H9 (cell line): ENCODE results near the gene ZCCHC3. TPM values are rescaled to one million over a fixed set of nuclear protein-coding genes. Genes with fewer than 3 reads are reported as not detected.

Experiments used
- DNase-seq: peaks from one replicate; pipeline ENCODE4 v3.0.0-alpha.2; 2017
- H2AFZ ChIP-seq: one replicate; pipeline ENCODE4 v1.6.1; 2013; ENCODE audit warnings: mild to moderate bottlenecking, low read length, control low read depth, moderate library complexity
- H2AK5ac ChIP-seq: 2 replicates; pipeline ENCODE4 v1.6.1; 2013; ENCODE audit warnings: low read length, control low read depth, mixed read lengths; ENCODE audit not compliant: insufficient read length
- H2BK120ac ChIP-seq: one replicate; pipeline ENCODE4 v1.6.1; 2013; ENCODE audit warnings: low read depth, mild to moderate bottlenecking, low read length, control low read depth, inconsistent platforms; ENCODE audit not compliant: poor library complexity, severe bottlenecking
- H2BK12ac ChIP-seq: 2 replicates; pipeline ENCODE4 v1.6.1; 2013; ENCODE audit warnings: low read length, control low read depth, mixed read lengths, low read depth; ENCODE audit not compliant: insufficient read length
- H2BK15ac ChIP-seq: 2 replicates; pipeline ENCODE4 v1.6.1; 2013; ENCODE audit warnings: low read depth, low read length, control low read depth
- H2BK20ac ChIP-seq: one replicate; pipeline ENCODE4 v1.6.1; 2013; ENCODE audit warnings: low read depth, mild to moderate bottlenecking, low read length, control low read depth, inconsistent platforms; ENCODE audit not compliant: poor library complexity, severe bottlenecking
- H2BK5ac ChIP-seq: 2 replicates; pipeline ENCODE4 v1.6.1; 2013; ENCODE audit warnings: low read length, control low read depth, mixed read lengths; ENCODE audit not compliant: insufficient read length
- H3K14ac ChIP-seq: 2 replicates; pipeline ENCODE4 v1.6.1; 2013; ENCODE audit warnings: low read length, control low read depth; ENCODE audit not compliant: insufficient read depth
- H3K18ac ChIP-seq: 2 replicates; pipeline ENCODE4 v1.6.1; 2013; ENCODE audit warnings: low read depth, mild to moderate bottlenecking, mixed read lengths, low read length, control low read depth; ENCODE audit not compliant: insufficient read length
- H3K23ac ChIP-seq: 2 replicates; pipeline ENCODE4 v1.6.1; 2013; ENCODE audit warnings: low read length, control low read depth, mixed read lengths, low read depth; ENCODE audit not compliant: insufficient read length
- H3K23me2 ChIP-seq: 2 replicates; pipeline ENCODE4 v1.6.1; 2013; ENCODE audit warnings: low read depth, mild to moderate bottlenecking, mixed read lengths, low read length, control low read depth; ENCODE audit not compliant: insufficient read length, poor library complexity, severe bottlenecking
- H3K27ac ChIP-seq: 2 replicates; pipeline ENCODE4 v1.5.1; 2013; ENCODE audit warnings: low read length, control low read depth, mixed read lengths, low read depth; ENCODE audit not compliant: insufficient read length
- H3K27me3 ChIP-seq: 2 replicates; pipeline ENCODE4 v1.6.1; 2013; ENCODE audit warnings: low read length, control low read depth, inconsistent platforms; ENCODE audit not compliant: insufficient read depth
- H3K4ac ChIP-seq: 2 replicates; pipeline ENCODE4 v1.6.1; 2013; ENCODE audit warnings: low read depth, mild to moderate bottlenecking, control low read depth, inconsistent platforms, low read length, moderate library complexity
- H3K4me1 ChIP-seq: 2 replicates; pipeline ENCODE4 v1.6.1; 2013; ENCODE audit warnings: low read length, control low read depth, inconsistent platforms; ENCODE audit not compliant: insufficient read depth
- H3K4me2 ChIP-seq: 2 replicates; pipeline ENCODE4 v1.6.1; 2013; ENCODE audit warnings: low read length, control low read depth, mixed read lengths; ENCODE audit not compliant: insufficient read length, insufficient read depth
- H3K56ac ChIP-seq: 2 replicates; pipeline ENCODE4 v1.6.1; 2013; ENCODE audit warnings: low read depth, mild to moderate bottlenecking, mixed read lengths, low read length, control low read depth; ENCODE audit not compliant: insufficient read length
- H3K79me1 ChIP-seq: 2 replicates; pipeline ENCODE4 v1.6.1; 2013; ENCODE audit warnings: low read depth, mild to moderate bottlenecking, moderate library complexity, low read length, control low read depth, inconsistent platforms; ENCODE audit not compliant: insufficient read depth, poor library complexity, severe bottlenecking
- H3K79me2 ChIP-seq: 2 replicates; pipeline ENCODE4 v1.6.1; 2013; ENCODE audit warnings: low read length, control low read depth, inconsistent platforms; ENCODE audit not compliant: insufficient read depth
- H3K9ac ChIP-seq: 2 replicates; pipeline ENCODE4 v1.6.1; 2013; ENCODE audit warnings: low read length, control low read depth, mixed read lengths; ENCODE audit not compliant: insufficient read length; ENCODE audit errors: extremely low read depth
- H3K9me3 ChIP-seq: one replicate; pipeline ENCODE4 v1.6.1; 2013; ENCODE audit warnings: low read depth, low read length, inconsistent platforms; ENCODE audit not compliant: control insufficient read depth
- H3T11ph ChIP-seq: one replicate; pipeline ENCODE4 v1.6.1; 2013; ENCODE audit warnings: mild to moderate bottlenecking, low read length, control low read depth, inconsistent platforms
- H4K20me1 ChIP-seq: one replicate; pipeline ENCODE4 v1.6.1; 2013; ENCODE audit not compliant: control insufficient read depth, insufficient read length, insufficient read depth
- H4K5ac ChIP-seq: 2 replicates; pipeline ENCODE4 v1.6.1; 2013; ENCODE audit warnings: low read depth, mild to moderate bottlenecking, mixed read lengths, low read length, control low read depth; ENCODE audit not compliant: insufficient read length
- H4K8ac ChIP-seq: replicated peaks from 2 replicates; pipeline ENCODE4 v1.6.1; 2013; ENCODE audit warnings: low read length, control low read depth, mixed read lengths, low read depth; ENCODE audit not compliant: insufficient read length
- H4K91ac ChIP-seq: 2 replicates; pipeline ENCODE4 v1.6.1; 2013; ENCODE audit warnings: low read depth, mild to moderate bottlenecking, moderate library complexity, mixed read lengths, low read length, control low read depth; ENCODE audit not compliant: insufficient read length
- H3K27ac Mint-ChIP-seq, 3 experiments: 2 replicates in 2 of 3; 3 replicates in 1 of 3; pipeline ENCODE4 v1.8.0; 2020 to 2021; ENCODE audit warnings: mixed read lengths in 3 of 3, mild to moderate bottlenecking in 1 of 3, moderate library complexity in 1 of 3
- H3K27me3 Mint-ChIP-seq: 2 replicates; pipeline ENCODE4 v1.8.0; 2021; ENCODE audit warnings: low read depth, mild to moderate bottlenecking, moderate library complexity, mixed read lengths
- H3K36me3 Mint-ChIP-seq, 3 experiments: 2 replicates in 2 of 3; 3 replicates in 1 of 3; pipeline ENCODE4 v1.8.0; 2020 to 2021; ENCODE audit warnings: low read depth in 3 of 3, mixed read lengths in 3 of 3; ENCODE audit not compliant: insufficient read depth in 1 of 3
- H3K4me1 Mint-ChIP-seq, 2 experiments: 2 replicates each; pipeline ENCODE4 v1.8.0; 2020; ENCODE audit warnings: mixed read lengths in 2 of 2
- H3K4me3 Mint-ChIP-seq, 2 experiments: 2 replicates in 1 of 2; 3 replicates in 1 of 2; pipeline ENCODE4 v1.8.0; 2020 to 2021; ENCODE audit warnings: mild to moderate bottlenecking in 2 of 2, mixed read lengths in 2 of 2, moderate library complexity in 1 of 2
- H3K9me3 Mint-ChIP-seq, 2 experiments: 2 replicates in 1 of 2; 3 replicates in 1 of 2; pipeline ENCODE4 v1.8.0; 2020; ENCODE audit warnings: mild to moderate bottlenecking in 2 of 2, mixed read lengths in 2 of 2, moderate library complexity in 1 of 2
- WGBS: extraction: QIAGEN DNeasy Blood & Tissue Kit; methylation state at CpG from one replicate; pipeline ENCODE4 v1.1.7; 2013; ENCODE audit warnings: missing lambda C conversion rate, low lambda C conversion rate, mixed read lengths; ENCODE audit not compliant: insufficient read length; ENCODE audit errors: extremely low coverage; 5-methylcytosine and 5-hydroxymethylcytosine counted together
- total RNA-seq: library from RNA; stranded (reverse); gene quantifications from 2 replicates; pipeline ENCODE4 v1.2.1, GENCODE V29; 2021
- TF ChIP-seq, protein P1 (sequence below): fragments of 200-600 bp; sonication (generic); conservative IDR thresholded peaks from 3 replicates; pipeline ENCODE4 v1.8.0; 2021; ENCODE audit warnings: antibody characterized with exemption, mild to moderate bottlenecking

Gene ZCCHC3
- total RNA-seq, 1 experiment from 2014 or later: 41.3 TPM

DNA sequence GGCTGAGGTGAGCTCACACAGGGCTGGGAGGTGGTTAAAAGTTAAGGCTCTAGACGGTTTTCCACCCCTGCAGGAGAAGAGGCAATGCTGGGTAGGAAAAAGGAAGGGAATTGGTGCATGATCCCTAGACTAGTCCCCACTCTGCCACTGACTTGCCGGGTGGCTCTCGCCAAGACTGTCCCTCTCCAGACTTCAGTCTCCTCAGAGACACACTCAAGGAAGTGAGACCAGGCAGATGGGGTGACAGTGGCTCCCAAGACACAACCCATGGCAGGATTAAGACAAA, 19.9 kb upstream of the ZCCHC3 start:
- Histone ChIP-seq H2AFZ (no peak overlapping the region), H3K79me2 (no peaks in the 10 kb centered on the region), H3K79me1 (no peaks in the 10 kb centered on the region), H2BK20ac (no peak overlapping the region), H3K23ac (no peak overlapping the region), H3K27ac (no peak overlapping the region), H3K4me1 (0 out of 2 replicates have a peak, but pooled peaks cover 4% of the 10 kb centered on the region), H2AK5ac (no peak overlapping the region), H3T11ph (no peak overlapping the region), H3K23me2 (no peaks in the 10 kb centered on the region), H3K27me3 (no peaks in the 10 kb centered on the region), H2BK5ac (no peak overlapping the region), H2BK120ac (no peak overlapping the region), H4K5ac (no peak overlapping the region), H4K20me1 (no peaks in the 10 kb centered on the region), H3K4ac (no peak overlapping the region), H4K8ac (no peak overlapping the region), H3K9ac (no peak overlapping the region), H3K56ac (no peak overlapping the region), H3K14ac (no peak overlapping the region), H3K4me2 (no peak overlapping the region), H3K9me3 (no peaks in the 10 kb centered on the region), H2BK15ac (no peak overlapping the region), H4K91ac (no peak overlapping the region), H3K18ac (no peak overlapping the region), H2BK12ac (no peak overlapping the region)
- H3K27ac Mint-ChIP-seq: no peak overlapping the region; a peak in 1 of 7 replicates
- H3K27me3 Mint-ChIP-seq: no peaks in the 10 kb centered on the region; the same call in 1 of the 2 replicates
- no peak overlapping the region for H3K4me3 Mint-ChIP-seq
- no CpG with 5 or more reads among the region's 3 CpGs for WGBS
- DNase-seq: no peak
- H3K4me1 Mint-ChIP-seq: peaks cover 5 to 7% of the 10 kb centered on the region in 2 experiments
- H3K9me3 Mint-ChIP-seq: peaks cover 2 to 6% of the 10 kb centered on the region in 2 experiments; a peak in 3 of 5 replicates
- H3K36me3 Mint-ChIP-seq: peaks cover 38 to 61% (median 39%) of the 10 kb centered on the region in 3 experiments
- TF ChIP-seq, protein P1, sequence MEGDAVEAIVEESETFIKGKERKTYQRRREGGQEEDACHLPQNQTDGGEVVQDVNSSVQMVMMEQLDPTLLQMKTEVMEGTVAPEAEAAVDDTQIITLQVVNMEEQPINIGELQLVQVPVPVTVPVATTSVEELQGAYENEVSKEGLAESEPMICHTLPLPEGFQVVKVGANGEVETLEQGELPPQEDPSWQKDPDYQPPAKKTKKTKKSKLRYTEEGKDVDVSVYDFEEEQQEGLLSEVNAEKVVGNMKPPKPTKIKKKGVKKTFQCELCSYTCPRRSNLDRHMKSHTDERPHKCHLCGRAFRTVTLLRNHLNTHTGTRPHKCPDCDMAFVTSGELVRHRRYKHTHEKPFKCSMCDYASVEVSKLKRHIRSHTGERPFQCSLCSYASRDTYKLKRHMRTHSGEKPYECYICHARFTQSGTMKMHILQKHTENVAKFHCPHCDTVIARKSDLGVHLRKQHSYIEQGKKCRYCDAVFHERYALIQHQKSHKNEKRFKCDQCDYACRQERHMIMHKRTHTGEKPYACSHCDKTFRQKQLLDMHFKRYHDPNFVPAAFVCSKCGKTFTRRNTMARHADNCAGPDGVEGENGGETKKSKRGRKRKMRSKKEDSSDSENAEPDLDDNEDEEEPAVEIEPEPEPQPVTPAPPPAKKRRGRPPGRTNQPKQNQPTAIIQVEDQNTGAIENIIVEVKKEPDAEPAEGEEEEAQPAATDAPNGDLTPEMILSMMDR: no peak
